HG02943 (cell line): ENCODE measurements around the gene OR4F15.
"Not testable (repeated sequence)": the region's sequence is repeated elsewhere in the genome, so short reads cannot be mapped to it uniquely, and the experiment has no call there.

Experiments
- ATAC-seq: cut with Tn5 transposase; IDR thresholded peaks from one replicate; pipeline ENCODE4 v1.9.1; 2021; ENCODE audit warnings: mild to moderate bottlenecking, low read depth, moderate library complexity; ENCODE audit not compliant: unreplicated experiment

OR4F15 gene, protein sequence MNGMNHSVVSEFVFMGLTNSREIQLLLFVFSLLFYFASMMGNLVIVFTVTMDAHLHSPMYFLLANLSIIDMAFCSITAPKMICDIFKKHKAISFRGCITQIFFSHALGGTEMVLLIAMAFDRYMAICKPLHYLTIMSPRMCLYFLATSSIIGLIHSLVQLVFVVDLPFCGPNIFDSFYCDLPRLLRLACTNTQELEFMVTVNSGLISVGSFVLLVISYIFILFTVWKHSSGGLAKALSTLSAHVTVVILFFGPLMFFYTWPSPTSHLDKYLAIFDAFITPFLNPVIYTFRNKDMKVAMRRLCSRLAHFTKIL

DNA sequence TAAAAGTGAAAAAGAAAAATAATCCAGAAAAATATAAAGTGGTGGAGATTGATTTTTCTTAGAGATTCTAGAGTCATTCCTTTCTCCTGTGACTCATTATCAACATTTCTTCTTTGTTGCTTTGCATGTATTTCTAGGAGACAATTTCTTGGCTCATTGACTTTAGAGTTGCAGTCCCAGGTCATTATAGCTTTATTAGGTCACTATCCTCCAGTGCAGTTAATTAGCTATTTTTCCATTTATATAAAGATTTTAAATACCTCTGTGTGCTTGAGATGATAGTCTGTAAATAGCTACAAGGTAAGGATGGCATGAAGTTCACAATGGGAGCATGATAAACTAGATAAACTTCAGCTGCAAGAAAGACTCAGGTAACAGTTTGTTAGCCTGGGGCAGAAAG, at the start of gene OR4F15:
Gene OR4F15, plus strand, starts transcription at position 301 of the 400 bp plus-strand sequence. CDS start 5,985 bp downstream, outside the sequence.
- ATAC-seq = no peak

DNA sequence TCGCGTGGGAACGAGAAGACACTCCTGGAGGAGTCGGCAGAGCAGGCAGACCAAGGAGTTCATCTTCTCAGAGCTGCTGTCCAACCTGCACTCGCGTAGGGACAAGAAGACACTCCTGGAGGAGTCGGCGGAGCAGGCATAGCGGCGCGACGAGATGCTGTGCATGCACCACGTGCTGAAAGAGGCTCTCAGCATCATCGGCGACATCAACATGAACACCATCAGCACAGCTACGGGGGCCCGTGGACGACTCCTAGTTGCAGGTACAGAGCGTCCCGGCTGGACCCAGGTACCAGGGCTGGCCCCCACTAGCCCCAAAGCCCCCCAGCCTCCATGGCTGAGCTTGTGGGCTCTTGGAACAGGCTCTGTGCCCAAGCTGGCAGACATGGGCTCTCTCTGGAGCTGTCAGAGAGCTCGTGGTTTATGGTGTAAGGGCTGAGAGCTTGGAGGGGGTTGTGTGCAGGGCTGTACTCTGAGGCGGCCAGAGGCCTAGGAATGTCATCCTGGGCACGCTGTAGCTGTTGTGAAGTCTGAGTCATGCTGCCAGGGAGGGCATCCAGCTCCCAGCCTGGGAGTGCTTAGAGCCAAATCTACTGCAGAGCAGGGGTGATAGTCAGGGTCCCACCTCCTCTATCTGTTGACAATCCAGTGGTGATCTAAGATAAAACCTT, 47.2 kb upstream of the OR4F15 start:
- not testable (repeated sequence) for ATAC-seq

DNA sequence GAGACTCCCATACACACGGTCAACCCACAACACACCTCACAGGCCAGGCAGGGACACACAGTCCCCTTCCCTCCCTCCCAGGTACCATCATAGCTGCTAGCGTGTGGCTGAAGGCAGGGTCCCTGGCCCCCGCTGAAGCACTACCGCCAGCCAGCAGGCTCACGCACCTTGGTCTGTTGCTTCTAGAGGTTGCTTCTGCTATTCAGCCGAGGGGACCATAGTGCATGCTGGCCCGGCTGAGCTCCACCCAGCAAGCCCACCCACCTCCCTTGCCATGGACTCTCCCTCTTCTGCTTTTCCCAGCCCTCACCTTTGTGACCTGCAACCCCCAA, 46.7 kb upstream of the OR4F15 start:
- not testable (repeated sequence) for ATAC-seq

DNA sequence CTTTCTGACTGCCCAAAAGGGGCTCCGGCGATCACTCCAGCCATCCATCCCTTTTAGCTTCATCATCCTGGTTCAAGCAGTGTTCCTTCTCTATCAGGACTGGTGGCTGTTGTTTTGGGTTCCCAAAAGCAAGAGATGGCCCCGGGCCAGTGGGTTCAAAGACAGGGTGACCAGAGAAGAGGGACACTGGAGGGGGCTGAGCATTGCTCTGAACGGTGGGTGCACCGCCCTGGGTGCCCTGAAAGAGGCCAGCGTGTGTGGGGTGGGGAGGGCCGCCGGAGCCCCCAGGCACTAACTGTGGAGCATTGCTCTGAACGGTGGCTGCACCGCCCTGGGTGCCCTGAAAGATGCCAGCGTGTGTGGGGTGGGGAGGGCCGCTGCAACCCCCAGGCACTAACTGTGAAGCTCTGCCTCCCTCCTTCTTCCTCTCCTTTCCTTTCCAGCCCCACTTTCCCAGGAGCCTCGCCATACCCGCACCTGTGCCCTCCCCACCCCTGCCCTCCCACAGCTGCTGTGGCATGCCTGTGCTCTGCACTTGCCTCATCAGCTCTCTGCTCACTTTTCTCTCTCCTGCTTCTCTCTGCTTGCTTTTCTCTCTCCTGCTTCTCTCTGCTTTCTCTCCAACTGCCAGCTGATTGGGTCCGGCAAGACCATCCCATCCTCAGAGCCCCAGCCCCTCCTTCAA, 46.1 kb upstream of the OR4F15 start:
- ATAC-seq = no peak

DNA sequence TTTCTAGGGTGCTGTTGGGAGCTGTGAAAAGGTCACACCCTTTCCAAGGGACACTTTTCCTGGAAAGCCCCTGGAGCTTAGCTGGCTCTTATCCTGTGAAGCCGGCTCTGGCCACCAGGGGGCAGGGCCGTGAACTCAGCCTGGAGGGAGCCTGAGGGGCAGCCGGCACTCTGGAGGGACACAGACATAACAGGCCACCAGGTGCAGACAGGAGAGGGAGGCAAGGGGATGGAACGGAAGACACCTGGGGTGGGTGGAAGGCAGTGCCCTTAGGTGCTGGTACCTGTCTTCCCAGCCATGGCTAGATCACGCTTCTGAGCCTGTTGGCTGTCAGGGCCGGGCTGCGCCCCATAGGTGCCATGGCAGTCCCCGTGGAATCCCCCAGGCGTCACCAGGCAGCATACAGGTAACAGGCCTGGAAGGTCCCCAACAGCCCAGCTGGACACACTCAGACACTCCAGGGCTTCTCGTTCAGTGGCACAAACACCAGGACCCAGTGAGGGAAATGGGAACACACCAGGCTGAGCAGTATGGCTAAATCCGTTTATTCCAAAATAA, 44.8 kb upstream of the OR4F15 start:
- ATAC-seq = not testable (repeated sequence)

DNA sequence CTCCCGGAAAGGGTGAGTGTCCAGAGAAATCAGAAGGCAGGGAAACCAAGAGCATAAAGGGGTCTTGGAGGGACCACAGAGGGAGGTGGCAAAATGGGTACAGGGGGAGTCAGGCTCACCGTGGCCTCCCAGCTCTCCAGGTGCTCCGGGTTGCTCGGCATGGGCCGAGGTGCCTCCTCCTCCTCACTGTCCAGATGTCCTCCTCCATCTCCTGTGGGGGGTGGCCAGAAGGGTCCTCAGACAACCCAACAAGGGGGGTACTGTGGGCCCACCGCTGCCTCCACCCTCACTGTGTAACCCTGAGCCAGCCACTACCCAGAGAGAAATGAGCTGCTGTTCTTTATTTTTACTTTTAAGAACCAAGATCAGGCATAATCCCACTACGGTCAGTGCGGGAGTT, 39.1 kb upstream of the OR4F15 start:
- no peak for ATAC-seq

DNA sequence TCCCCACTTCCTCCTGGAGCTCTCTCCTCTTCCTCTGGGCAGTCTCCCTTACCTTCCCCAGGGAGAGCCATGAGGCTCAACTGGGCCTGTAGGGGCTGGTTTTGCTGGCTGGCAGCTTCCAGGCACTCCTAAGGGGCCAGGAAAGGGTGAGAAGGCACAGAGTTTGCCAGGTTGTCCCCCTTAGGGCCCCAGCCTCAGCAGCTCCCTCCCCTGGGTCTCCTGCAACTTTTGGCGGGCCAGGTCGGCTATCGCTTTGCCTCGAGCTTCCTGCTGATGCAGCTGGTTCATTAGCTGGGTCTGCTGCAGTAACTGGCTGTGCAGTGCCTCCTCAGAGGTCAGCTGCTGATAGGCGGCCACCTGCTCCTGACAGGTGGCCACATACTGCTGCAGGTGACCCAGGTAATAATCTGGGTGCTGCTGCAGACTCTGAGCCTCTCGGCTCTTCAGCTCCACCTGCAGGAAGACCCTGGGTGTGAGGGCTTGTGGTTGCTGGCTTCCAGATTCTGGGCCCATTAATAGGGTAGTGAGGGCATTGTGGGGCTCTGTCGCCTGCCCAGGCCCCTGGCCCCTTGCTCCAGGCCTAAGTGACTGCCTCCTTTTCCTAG, 38.4 kb upstream of the OR4F15 start:
- ATAC-seq = no peak

DNA sequence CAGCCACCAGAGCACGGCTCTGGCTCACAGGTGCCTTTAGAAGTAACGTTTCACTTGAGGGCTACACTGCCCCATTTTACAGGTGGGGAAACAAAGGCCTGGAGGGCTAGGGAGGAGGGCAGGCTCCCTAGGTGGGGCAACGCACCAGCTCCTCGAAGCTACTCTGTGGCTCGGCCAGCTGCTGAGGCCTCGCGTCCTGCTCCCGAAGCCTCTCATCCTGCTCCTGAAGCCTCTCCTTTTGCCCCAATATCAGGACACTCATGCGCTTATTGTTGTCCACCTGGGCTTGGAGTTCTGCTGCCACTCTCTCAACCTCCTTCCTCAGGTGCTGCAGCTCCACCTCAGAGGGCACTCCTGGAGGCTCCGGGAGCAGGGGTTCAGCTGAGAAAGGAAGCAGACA, 36.9 kb upstream of the OR4F15 start:
- no peak for ATAC-seq

DNA sequence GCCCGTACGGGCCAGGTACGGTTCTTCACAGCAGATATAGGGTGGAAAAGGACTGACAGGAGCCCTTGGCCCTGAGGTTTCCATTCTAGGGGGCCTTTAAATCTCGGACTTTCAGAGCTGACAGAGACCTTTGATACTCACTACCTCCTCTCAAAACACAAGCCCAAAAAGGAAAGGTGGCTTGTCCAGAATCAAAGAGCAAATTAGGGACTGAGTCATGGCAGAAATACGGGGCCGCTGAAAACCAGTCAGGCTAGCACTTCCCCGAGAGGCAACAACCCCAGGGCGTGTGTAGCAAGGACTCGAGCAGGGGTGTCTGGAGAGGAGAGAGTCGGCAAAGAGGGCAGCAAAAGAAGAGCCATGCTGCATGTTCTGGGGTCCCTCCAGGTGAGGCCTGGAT, 33.4 kb upstream of the OR4F15 start:
- ATAC-seq = not testable (repeated sequence)

DNA sequence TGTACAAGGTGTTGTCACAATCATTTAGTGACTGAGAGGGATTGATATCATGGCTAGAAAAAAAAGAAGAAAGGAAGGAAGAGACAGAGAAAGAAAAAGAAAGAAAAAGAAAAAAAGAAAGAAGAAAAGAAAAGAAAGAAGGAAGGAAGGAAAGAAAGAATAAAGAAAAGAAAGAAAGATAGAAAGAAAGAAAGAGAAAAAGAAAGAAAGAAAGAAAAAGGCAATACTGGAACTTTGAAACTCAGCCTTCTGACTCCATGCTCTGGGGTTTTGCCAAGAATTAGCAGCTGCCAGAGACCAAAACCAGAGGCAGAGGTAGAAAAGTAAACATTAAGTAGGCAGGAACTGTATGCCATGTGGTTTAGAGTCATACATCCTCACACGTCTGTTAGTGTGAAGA, 31.8 kb upstream of the OR4F15 start:
- ATAC-seq = not testable (repeated sequence)

DNA sequence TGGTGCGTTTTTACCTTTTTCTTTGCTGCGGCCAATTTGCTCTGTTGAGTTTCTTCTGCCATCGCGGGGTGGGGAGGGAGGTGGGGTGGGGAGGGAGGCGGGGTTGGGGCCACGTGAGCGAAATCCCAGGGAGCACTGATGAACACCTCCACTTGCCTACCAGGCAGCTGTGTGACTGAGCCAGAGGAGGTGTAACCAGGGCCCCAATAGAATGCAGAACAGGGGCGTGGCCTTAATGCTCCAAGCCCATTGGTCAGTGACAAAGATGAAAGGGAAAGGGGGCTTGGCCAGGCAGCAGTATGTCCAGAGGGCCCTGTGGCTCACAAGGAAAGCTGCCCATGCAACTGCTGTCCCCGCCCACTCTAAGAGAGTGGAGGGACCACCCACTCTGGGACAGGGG, 30.1 kb upstream of the OR4F15 start:
- ATAC-seq = no peak

DNA sequence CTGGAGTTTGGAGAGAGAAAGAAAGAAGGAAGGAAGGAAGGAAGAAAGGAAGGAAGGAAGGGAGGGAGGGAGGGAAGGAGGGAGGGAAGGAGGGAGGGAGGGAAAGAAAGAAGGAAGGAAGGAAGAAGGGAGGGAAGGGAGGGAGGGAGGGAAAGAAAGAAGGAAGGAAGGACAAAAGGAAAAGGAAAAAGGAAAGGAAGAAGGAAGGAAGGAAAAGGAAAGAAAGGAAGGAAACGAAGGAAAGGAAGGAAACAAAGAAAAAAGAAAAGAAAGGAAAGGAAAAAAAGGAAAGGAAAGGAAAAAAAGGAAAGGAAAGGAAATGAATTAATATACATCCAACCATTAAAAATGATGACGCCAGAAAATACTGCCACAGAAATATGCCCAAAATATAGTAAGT, 27.4 kb upstream of the OR4F15 start:
- no peak for ATAC-seq

DNA sequence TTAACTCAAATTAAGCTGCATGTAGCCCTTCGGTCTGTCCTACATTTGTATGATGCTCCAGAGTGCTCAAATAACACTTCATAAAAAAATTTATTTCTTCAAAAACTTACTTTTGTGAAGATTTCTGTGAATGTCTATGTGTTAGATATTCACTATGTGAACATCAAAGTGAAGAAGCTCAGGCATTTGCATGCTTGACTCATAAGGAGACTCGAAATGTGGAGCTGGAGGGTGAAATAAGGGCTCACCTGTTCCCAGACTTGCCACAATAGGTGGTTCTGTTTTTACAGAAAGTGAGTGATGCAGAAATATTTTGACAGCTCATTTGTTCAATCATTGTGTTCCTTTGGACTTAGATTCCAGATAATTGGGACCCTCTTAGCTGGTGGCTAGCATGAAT, 25.6 kb upstream of the OR4F15 start:
- ATAC-seq = not testable (repeated sequence)

DNA sequence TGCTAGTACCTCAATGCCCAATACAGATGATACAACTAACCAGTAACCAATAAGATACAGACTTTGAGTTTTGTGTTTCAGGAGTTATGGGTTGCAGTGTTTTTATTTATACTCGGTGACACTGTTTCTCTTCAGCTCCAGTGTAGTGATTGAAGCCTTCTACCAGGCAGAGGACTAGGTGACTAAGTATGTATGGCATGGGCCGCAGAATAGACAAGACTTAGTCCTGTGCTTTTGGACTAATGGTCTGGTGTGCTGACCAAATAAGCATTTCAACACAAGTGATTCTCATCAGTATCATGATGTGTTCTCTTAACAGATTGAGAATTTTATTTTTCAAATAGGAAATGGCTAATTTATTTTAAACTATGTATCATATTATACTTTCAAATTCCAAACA, 24.0 kb upstream of the OR4F15 start:
- not testable (repeated sequence) for ATAC-seq

DNA sequence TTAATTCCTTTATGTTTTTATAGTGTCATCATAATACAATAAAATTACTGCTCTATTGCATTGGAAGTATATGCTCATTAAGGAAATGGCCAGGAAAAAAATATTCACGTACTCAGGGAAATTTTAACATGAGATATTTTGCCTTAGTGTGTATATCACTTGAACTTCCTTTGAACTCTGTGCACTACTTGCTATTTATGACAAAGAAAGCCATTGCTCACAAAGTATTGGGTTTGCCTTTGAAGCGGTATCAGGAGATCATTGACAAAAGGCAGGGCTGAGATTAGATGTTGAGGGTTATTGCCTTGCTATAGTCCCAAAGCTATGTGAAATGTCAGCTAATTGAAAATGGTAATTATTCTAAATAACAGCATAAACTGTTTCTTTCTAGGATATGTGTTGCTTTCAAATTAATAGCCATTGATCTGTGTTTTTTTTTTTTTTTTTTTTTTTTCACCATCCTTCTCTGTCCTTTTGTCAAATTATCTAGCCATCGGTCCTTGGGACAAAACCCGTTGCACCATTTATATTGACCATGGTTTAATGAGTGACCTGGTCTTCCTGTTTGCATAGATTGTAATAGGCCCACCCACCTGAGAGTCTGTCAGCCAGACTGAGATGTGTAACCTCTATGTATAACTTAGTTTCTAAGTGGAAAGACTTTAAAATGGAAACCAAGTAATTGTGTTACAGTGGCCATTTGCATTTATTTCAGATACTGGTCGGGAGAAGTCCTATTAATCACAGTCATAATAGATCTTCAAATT, 23.3 kb upstream of the OR4F15 start:
- ATAC-seq = not testable (repeated sequence)

DNA sequence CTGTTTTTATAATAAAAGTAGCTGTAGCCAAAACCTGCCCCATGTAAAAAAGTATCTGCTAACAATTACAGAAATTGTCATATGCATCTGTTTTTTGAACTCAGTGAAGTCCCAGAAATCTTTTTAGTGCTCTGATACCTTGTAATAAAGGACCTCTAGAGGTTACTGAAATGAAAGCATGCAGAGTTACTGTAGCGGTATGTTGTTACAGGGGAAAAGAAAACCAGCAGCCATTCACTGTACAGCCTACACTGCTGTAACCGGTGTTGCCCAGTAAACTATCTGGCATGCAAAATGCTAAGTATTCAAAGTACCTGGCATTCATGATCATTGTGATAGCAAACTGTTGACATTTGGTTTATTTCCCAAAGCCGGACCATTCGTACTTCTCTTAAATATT, 21.3 kb upstream of the OR4F15 start:
- ATAC-seq = not testable (repeated sequence)

DNA sequence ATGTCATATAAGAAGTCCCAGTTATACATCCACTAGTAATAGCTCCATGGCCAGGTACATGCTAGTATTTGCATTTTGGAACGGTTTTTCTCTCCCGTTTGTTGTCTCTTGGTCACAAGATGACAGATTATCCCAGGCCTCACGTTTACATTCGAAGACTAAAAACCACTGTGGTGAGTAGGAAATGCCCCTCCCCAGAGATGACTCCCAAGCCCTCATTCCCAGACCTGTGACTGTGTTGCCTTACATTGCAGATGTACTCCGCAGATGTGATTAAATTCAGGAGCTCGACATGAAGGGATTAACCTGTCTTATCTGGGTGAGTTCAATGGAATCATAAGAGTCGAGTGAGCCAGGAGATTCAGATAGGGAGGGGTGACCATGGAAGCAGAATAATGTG, 18.0 kb upstream of the OR4F15 start:
- not testable (repeated sequence) for ATAC-seq

DNA sequence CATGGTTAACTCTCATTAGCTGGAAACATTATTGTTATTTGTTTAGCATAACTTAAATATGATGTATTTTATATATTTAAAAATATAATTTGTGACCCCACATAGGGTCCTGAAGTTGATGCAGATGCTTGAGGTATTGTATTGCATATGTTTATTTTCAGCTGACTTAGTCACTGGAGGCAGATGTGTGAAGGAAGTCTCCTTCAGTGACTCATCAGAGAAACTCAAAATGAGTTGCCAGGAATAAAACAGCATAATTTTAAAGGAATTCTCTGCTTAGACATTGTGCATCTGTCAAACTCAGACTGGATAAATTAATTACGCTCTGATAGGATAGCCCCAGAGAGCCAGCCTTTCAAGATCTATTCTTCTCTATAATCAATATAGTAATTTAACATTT, 16.5 kb upstream of the OR4F15 start:
- no peak for ATAC-seq

DNA sequence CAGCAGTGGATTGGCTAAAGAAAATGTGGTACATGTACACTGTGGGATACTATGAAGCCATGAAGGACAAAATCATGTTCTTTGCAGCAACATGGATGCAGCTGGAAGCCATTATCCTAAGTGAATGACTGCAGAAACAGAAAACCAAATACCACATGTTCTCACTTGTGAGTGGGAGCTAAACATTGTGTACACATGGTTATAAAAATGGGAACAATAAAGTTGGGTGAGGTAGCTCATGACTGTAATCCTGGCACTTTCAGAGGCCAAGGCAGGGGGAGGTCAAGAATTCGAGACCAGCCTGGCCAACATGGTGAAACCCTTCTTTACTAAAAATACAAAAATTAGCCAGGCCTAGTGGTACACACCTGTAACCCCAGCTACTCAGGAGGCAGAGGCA, 12.3 kb upstream of the OR4F15 start:
- ATAC-seq = no peak

DNA sequence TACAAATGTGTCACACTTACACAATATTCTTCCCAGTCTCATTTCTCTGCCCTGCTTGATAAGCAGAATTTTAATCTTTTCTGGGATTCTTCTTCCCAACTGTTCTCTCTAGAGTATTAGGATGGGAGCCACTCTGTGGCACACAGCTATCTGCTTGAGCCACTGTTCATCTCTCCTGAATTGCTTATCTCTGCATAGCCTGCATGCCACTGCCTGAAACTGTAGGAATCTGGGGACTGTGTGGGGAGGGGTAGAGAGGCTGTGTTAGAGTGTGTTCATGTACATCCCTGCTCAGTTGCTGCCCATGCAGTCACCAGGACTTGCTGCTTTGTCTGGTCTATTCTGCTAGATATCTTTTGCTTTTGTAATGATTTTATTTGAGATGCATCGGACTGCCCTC, 11.0 kb upstream of the OR4F15 start:
- ATAC-seq = no peak
